GM23338 (cell line): Measurements from ENCODE around the gene DOCK1. TPM values are rescaled to one million over a fixed set of nuclear protein-coding genes. Genes with fewer than 3 reads are reported as not detected.

Source experiments
- ATAC-seq: fragments of 200-7000 bp; cut with Tn5 transposase; 3 replicates; pipeline ENCODE4 v1.9.1; 2020
- DNase-seq: peaks from one replicate; pipeline ENCODE4 v3.0.0-alpha.2; 2015; ENCODE audit warnings: low spot score
- H2AFZ ChIP-seq: fragments of 200-600 bp; sonication (generic); 2 replicates; pipeline ENCODE4 v1.8.0; 2016; ENCODE audit warnings: antibody characterized with exemption, mild to moderate bottlenecking, moderate library complexity
- H3F3A ChIP-seq: fragments of 200-600 bp; sonication (generic); replicated peaks from 2 replicates; pipeline ENCODE4 v1.8.0; 2017; ENCODE audit warnings: antibody characterized with exemption, mixed run types, low read depth
- H3K27ac ChIP-seq: fragments of 200-600 bp; sonication (generic); 2 replicates; pipeline ENCODE4 v1.6.1; 2016; ENCODE audit warnings: low read depth
- H3K27me3 ChIP-seq: fragments of 200-600 bp; sonication (generic); 2 replicates; pipeline ENCODE4 v1.8.0; 2016; ENCODE audit warnings: mild to moderate bottlenecking, mixed run types, moderate library complexity; ENCODE audit not compliant: insufficient read depth
- H3K36me3 ChIP-seq: fragments of 200-600 bp; sonication (generic); 2 replicates; pipeline ENCODE4 v1.8.0; 2016; ENCODE audit warnings: mild to moderate bottlenecking; ENCODE audit not compliant: insufficient read depth
- H3K4me1 ChIP-seq: fragments of 200-600 bp; sonication (generic); 2 replicates; pipeline ENCODE4 v1.8.0; 2016; ENCODE audit warnings: mild to moderate bottlenecking, moderate library complexity; ENCODE audit not compliant: insufficient read depth
- H3K4me2 ChIP-seq: fragments of 200-600 bp; sonication (generic); 2 replicates; pipeline ENCODE4 v1.7.1; 2017; ENCODE audit warnings: mixed run types
- H3K4me3 ChIP-seq: fragments of 200-600 bp; sonication (generic); 2 replicates; pipeline ENCODE4 v1.6.1; 2016; ENCODE audit warnings: mixed run types
- H3K79me2 ChIP-seq: fragments of 200-600 bp; sonication (generic); replicated peaks from 2 replicates; pipeline ENCODE4 v1.8.0; 2017; ENCODE audit warnings: mild to moderate bottlenecking; ENCODE audit not compliant: insufficient read depth
- H3K9me2 ChIP-seq: fragments of 200-600 bp; sonication (generic); 2 replicates; pipeline ENCODE4 v1.8.0; 2017; ENCODE audit not compliant: insufficient read depth
- H4K20me1 ChIP-seq: fragments of 200-600 bp; sonication (generic); replicated peaks from 2 replicates; pipeline ENCODE4 v1.8.0; 2017; ENCODE audit warnings: mild to moderate bottlenecking; ENCODE audit not compliant: insufficient read depth
- H3K27ac Mint-ChIP-seq: 2 replicates; pipeline ENCODE4 v1.8.0; 2020; ENCODE audit warnings: inconsistent platforms, mild to moderate bottlenecking, moderate library complexity, mixed read lengths
- H3K27me3 Mint-ChIP-seq: 3 replicates; pipeline ENCODE4 v1.8.0; 2022; ENCODE audit warnings: low read depth, mild to moderate bottlenecking, moderate library complexity, mixed read lengths, inconsistent platforms; ENCODE audit not compliant: insufficient read depth, poor library complexity
- H3K36me3 Mint-ChIP-seq: 3 replicates; pipeline ENCODE4 v1.8.0; 2021; ENCODE audit warnings: low read depth, mild to moderate bottlenecking, inconsistent platforms, moderate library complexity, mixed read lengths
- H3K4me1 Mint-ChIP-seq: 3 replicates; pipeline ENCODE4 v1.8.0; 2020; ENCODE audit warnings: mild to moderate bottlenecking, inconsistent platforms, mixed read lengths
- H3K4me3 Mint-ChIP-seq: 3 replicates; pipeline ENCODE4 v1.8.0; 2021; ENCODE audit warnings: moderate library complexity, mild to moderate bottlenecking, inconsistent platforms, mixed read lengths
- H3K9me3 Mint-ChIP-seq: 3 replicates; pipeline ENCODE4 v1.8.0; 2020; ENCODE audit warnings: moderate library complexity, mild to moderate bottlenecking, inconsistent platforms, mixed read lengths
- CREB1 ChIP-seq: fragments of 250-450 bp; sonication (Bioruptor Pico); IDR thresholded peaks from 2 replicates; pipeline ENCODE4 v1.5.0; 2020; ENCODE audit warnings: low read depth, mild to moderate bottlenecking, moderate library complexity
- ETS1 ChIP-seq: IDR thresholded peaks from 2 replicates; pipeline ENCODE4 v1.6.1; 2016; ENCODE audit warnings: antibody characterized with exemption
- EZH2 ChIP-seq: fragments of 200-600 bp; sonication (generic); IDR thresholded peaks from one replicate; pipeline ENCODE4 v1.8.0; 2017; ENCODE audit warnings: antibody characterized with exemption, mild to moderate bottlenecking, low read depth; ENCODE audit not compliant: unreplicated experiment
- JUNB ChIP-seq: IDR thresholded peaks from one replicate; pipeline ENCODE4 v1.6.1; 2016; ENCODE audit warnings: antibody characterized with exemption; ENCODE audit not compliant: unreplicated experiment
- NANOG ChIP-seq: IDR thresholded peaks from 2 replicates; pipeline ENCODE4 v1.6.1; 2016; ENCODE audit warnings: antibody characterized with exemption, borderline replicate concordance
- POLR2AphosphoS5 ChIP-seq: IDR thresholded peaks from 2 replicates; pipeline ENCODE4 v1.6.1; 2016; ENCODE audit warnings: antibody characterized with exemption, low read depth
- ZNF114 ChIP-seq: fragments of 250-450 bp; sonication (Bioruptor Pico); IDR thresholded peaks from 2 replicates; pipeline ENCODE4 v1.5.0; 2020; ENCODE audit warnings: mild to moderate bottlenecking, moderate library complexity
- ZNF331 ChIP-seq: fragments of 250-450 bp; sonication (Bioruptor Pico); IDR thresholded peaks from 2 replicates; pipeline ENCODE4 v1.5.0; 2020; ENCODE audit warnings: low read depth, mild to moderate bottlenecking, moderate library complexity
- ZNF462 ChIP-seq: fragments of 250-450 bp; sonication (Bioruptor Pico); IDR thresholded peaks from 2 replicates; pipeline ENCODE4 v1.5.0; 2020; ENCODE audit warnings: mild to moderate bottlenecking, moderate library complexity
- polyA plus RNA-seq: library from polyadenylated mRNA; unstranded; fragments of >200 nt; fragmentation: Nextera tagmentation; extraction: Ambion mirVana; gene quantifications from 2 replicates; pipeline ENCODE4 v1.2.1, GENCODE V29; 2016
- total RNA-seq: library from RNA; depleted of rRNA; stranded (reverse); fragments of >200 nt; shearing (Covaris generic); gene quantifications from 2 replicates; pipeline ENCODE4 v1.2.3, GENCODE V29; 2014

DOCK1 gene
- total and polyA plus RNA-seq, 2 experiments from 2014 or later: 13.2 to 55.3 TPM

GRCh38 chr10:127424594-127425264 lies 519.5 kb downstream of the DOCK1 start (continued):
- TF ChIP-seq ZNF462 (CRISPR knock-in tag): no peak
- TF ChIP-seq EZH2: no peak

DNA sequence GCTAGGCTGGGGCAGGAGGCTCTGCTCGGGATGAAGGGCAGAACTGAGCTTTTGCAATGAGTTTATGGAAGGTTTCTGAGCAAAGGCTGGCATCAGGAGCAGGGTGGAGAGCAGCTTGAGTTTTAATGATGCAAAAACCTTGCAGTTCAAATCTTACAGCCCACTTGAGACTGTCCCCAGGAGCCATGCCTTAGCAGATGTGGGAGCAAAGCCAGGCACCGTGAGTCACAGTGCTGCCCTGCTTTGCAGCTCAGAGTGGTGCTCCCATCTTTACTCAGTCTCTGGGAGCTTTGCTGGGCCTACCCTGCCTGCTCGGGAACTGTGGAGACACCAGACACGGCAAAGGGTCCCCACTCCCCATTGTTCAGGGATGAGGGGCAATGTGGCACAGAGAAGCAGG lies 521.5 kb downstream of the DOCK1 start:
- Histone ChIP-seq H3F3A (no peaks in the 10 kb centered on the region), H4K20me1 (no peaks in the 10 kb centered on the region), H3K27me3 (no peaks in the 10 kb centered on the region), H3K9me2 (no peaks in the 10 kb centered on the region; the same call in 1 of the 2 replicates), H2AFZ (no peak overlapping the region), H3K79me2 (no peaks in the 10 kb centered on the region), H3K4me2 (no peak overlapping the region), H3K4me1 (no peaks in the 10 kb centered on the region), H3K36me3 (no peaks in the 10 kb centered on the region), H3K27ac (no peak overlapping the region), H3K4me3 (no peak overlapping the region)
- no peak for DNase-seq
- Mint-ChIP-seq H3K4me3 (no peak overlapping the region), H3K27me3 (peaks cover 3% of the 10 kb centered on the region), H3K27ac (no peak overlapping the region), H3K9me3 (peaks cover 9% of the 10 kb centered on the region), H3K4me1 (peaks cover 12% of the 10 kb centered on the region), H3K36me3 (peaks cover 28% of the 10 kb centered on the region)
- no peak for ATAC-seq
- TF ChIP-seq ETS1 (no peak), NANOG (no peak), ZNF114 (no peak), JUNB (no peak), ZNF331 (CRISPR knock-in tag) (no peak), ZNF462 (CRISPR knock-in tag) (no peak), CREB1 (CRISPR knock-in tag) (no peak), POLR2AphosphoS5 (no peak)
